H54 (cell line): ENCODE data around the gene PLEKHM3.

Source experiments
- DNase-seq: peaks from one replicate; pipeline ENCODE4 v3.0.0; 2011; ENCODE audit warnings: low spot score, mixed read lengths; ENCODE audit not compliant: insufficient read length
- FAIRE-seq: peaks from 3 replicates; lab custom pipeline; 2011; peaks lifted over from hg19 to GRCh38; lab: Jason Lieb, UNC
- POLR2A ChIP-seq: IDR thresholded peaks from 2 replicates; pipeline ENCODE4 v1.6.1; 2011; ENCODE audit warnings: low read depth, mild to moderate bottlenecking, low read length

PLEKHM3 gene

DNA sequence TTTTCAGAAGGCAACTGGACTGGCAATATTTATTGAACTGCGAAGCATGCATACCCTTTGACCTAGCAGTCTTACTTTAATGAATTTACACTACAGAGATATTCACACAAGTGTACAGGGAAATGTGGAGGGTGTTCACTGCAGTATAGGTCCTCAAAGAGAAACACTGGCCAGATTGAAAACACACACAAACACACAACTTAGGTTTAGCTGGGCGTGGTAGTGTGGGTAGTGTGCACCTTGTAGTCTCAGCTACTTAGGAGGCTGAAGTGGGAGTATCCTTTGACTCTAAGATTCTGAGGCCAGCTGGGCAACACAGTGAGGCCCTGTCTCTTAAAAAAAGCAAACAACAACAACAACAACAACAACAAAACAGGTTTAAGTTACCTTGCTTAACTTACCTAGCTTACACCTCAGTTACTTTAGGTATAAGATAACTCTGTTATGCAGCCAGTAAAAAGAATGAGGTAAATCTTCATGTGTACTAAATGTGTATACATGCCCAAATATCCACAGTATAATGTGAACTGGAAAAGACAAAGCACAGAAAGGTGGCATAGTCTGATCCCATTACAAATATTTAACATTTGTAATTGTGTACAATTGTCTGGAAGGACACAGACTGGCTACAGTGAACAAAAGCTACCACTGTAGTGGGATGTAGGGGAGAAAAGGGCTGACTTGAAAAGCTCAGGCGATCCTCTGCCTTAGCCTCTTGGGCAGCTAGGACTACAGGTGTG, 149.7 kb downstream of the PLEKHM3 start:
- no peak for TF ChIP-seq POLR2A
- no peak for DNase-seq
- peak; percentile 23 for FAIRE-seq

GRCh38 chr2:207873794-207874193, 151.5 kb downstream of the PLEKHM3 start:
- TF ChIP-seq POLR2A, result no peak
- FAIRE-seq (no peak), DNase-seq (no peak)

GRCh38 chr2:207871911-207872310, 153.4 kb downstream of the PLEKHM3 start:
- TF ChIP-seq POLR2A, result no peak
- FAIRE-seq (no peak), DNase-seq (no peak)

DNA sequence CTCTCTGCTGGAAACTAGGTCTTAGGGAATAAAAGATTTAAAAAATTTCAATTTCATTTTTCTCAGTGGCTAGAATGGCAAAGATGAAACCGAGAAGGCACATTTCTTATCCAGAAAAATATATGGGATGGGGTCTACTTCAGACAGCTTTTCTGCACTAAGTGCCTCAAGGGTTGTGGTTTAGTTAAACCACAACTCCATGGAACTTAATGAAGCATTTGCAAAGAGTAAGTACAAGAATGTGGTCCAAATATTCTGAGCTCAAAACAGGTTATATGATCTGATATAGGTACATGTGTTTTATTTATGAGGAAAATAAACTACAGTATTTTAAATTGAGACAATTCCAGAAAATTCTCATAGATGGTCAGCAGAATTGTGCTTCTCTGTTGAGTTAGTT, 153.8 kb downstream of the PLEKHM3 start:
- peak; percentile 38 for FAIRE-seq
- TF ChIP-seq POLR2A, result no peak
- no peak for DNase-seq

GRCh38 chr2:207870814-207871213, 154.5 kb downstream of the PLEKHM3 start:
- FAIRE-seq, result no peak
- DNase-seq, result no peak
- no peak for TF ChIP-seq POLR2A

DNA sequence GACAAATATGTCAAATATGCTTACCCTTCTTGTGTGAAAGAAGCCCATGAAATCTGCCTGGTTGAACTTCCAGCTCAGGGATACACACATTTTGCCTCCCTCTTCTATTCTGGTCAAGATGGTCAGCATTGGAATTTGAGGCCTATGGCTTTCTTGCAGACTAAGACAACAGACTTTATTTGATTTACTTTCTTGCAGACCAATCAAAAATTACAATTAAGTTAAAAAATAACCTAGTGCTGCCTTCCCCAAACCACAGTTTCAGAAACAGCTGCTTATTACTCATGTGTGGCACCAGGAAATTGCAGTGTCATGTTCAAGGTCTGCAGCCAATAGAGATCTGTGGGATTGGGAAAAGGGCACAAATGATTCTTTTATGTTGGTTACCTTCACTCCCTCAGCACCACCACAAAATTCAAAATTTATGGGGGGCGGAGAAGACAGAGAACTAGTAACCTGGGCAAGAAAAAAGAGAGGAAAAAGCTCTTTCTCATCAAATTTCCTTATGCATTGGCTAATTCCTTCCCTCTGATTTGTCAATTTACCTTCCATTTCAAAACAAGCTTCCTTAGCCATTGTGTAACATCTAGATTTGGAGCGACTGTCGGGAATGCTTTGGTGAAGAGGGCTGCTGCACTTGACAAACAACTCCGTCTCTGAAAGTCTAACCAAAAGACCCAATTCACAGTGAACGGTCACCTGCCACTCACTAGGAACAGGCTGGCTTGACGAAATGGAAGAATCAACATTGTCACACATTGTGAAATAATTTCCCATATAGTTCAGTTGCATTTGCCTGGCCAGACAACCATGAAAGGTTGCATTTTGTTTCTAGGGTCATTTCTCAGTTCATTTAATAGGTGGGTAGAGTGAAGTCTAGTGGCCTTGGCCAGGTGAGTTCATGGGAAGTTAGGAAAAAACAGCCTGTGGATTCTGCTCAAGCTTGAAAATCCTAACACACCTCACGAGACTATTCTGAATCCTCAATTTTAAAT, 155.2 kb downstream of the PLEKHM3 start:
- DNase-seq (peak; percentile 14), FAIRE-seq (peak; percentile 95)

DNA sequence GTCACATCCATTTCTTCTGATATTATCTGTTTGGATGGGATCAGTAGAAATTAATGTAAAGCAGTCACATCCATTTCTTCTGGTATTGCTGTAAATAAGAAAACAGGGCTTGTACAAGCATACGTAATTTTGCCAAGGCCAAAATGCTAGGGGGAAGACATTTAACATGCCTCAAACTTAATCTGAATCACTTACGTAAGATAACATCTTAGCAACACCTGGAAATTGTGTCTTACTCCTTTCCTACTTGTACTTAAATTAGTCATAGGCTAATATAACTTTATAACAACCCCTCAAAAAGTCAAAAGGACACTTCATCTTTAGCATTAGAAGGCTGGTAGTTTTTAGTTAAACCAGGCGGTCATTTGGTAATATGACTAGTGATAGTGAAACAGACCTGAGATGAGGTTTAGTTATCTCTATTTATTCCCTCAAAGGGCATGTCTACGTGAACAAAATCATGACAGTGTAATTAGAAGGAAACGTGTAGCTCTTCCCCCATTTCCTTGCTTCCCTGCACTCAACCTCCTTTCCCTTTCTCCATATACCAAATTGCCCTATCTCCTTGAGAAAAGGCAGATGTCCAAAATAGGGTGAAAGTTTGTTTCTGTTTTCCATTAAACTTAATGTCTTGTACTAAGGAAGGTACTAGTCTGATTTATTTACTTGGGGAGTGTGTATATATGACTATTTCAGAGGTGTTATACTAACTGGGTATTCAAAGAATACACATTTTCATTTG, 156.3 kb downstream of the PLEKHM3 start:
- TF ChIP-seq POLR2A, result no peak
- FAIRE-seq, result peak; percentile 82
- DNase-seq, result no peak

More for the DNA sequence above, 155.2 kb downstream of the PLEKHM3 start:
- no peak for TF ChIP-seq POLR2A

DNA sequence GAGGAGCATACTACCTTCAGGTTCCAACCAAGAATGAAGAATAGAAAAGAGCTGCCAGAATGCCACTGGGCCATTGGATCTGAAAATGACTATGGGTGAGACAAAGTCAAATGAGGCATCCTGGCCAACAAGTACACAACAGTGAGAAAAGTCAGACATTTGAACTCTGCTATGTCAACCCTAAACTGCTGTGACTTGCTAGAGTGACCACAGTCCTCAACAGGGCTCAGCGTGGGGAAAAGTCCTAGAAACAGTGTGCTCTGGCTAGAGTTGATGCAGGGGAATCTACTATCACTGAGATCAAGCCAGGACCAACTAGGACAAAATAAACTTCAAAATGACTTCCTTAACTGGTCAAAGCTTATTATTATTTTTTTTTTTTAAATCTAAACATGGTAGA, 157.4 kb downstream of the PLEKHM3 start:
- FAIRE-seq (no peak), DNase-seq (no peak)
- no peak for TF ChIP-seq POLR2A

DNA sequence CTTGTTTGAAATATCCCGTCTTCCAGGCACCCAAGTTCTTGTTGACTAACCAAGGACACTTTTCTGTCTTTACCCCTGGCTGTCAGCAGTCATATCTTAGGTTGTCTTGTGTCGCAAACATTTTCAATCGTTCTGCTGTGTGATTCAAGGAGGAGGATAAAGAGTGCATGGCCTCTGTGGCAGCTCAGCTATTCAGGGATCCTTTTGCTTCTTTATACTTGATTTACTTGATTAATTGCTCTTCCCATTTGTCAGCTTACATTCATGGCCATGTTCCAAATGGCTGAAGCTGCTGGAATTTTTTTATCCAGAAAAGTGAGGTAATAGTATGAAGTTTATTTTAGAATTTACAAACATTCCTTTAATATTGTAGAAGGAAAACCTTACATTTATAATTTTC, 158.3 kb downstream of the PLEKHM3 start:
- FAIRE-seq (no peak), DNase-seq (no peak)
- no peak for TF ChIP-seq POLR2A

- FAIRE-seq (no peak), DNase-seq (no peak)
- TF ChIP-seq POLR2A, result no peak
Observed at GRCh38 chr2:207865210-207865609, 160.1 kb downstream of the PLEKHM3 start.

DNA sequence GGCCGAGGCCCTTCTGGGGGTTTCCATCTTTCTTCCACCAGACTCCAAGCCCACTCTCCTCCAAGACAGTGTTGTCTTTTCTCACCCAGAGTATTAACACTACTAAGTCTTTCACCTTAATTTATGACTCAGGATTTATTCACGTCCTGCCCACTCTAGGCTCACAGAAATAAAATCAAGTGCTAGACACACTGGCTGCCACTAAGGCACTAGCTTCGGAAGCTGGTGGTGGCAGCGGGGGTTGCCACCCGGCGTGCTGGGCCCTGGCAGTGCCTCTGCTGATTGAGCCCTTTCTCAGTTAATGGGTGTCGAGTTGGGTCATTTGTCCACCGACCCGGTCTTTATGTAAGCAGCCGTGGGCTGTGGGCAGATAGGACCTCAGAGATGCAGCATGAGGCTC, 162.0 kb downstream of the PLEKHM3 start:
- DNase-seq, result no peak
- peak; percentile 23 for FAIRE-seq
- TF ChIP-seq POLR2A, result no peak

DNA sequence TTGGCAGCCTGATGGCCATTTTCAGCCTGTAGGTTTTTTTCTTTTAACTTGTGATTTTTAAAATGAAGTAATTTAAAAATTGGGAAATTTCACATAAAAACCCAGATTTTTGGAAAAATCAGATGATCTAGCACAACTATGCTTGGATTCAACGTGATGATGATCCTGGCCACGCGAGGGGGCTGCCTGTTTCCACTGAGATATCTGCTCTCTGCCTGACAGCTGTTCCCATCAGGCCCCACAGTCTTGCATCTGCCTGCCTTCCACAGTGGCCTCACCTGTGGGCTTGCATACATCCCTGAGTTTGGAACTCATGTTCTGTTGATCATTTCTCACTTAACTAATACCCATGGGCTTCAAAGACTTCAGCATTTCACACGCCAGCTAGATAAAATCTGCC, 163.5 kb downstream of the PLEKHM3 start:
- TF ChIP-seq POLR2A, result no peak
- DNase-seq (no peak), FAIRE-seq (no peak)

GRCh38 chr2:207860685-207861084, 164.6 kb downstream of the PLEKHM3 start:
- no peak for DNase-seq
- TF ChIP-seq POLR2A, result no peak
- FAIRE-seq, result no peak
